ENCODE measurements around the gene GPD2. TPM values are rescaled to one million over a fixed set of nuclear protein-coding genes. Genes with fewer than 3 reads are reported as not detected.

Gene GPD2
- polyA plus RNA-seq, 1 donor from 2014 or later, result 3.5 TPM

DNA sequence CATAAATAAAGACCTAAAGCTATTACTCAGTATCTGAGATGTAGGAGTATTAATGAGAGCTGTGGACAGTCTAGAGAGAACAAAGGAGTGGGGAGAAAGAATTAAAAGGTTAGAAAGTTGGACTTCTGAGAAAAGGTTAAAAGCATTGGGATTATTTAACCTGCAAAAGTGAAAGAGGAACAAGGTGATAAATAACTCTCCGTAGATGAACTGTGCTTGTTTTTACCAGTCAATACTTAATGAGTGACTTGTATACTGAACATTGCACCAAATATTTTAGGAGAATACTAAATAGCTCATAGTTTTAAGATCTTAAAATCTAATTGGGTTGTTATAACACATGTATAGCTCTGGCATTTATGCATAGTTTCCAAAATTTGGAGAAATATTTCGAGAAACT, 137.5 kb downstream of the GPD2 start:
- no peaks in the 10 kb centered on the region for H3K9me2 ChIP-seq (ENCODE audit: insufficient read depth, low read length)
- no peaks in the 10 kb centered on the region for H3K36me3 ChIP-seq (ENCODE audit: insufficient read depth, low read length)
- no peaks in the 10 kb centered on the region for H3K27me3 ChIP-seq (ENCODE audit: insufficient read depth, low read depth, low read length)
- H3F3A ChIP-seq (ENCODE audit: insufficient read depth, low read length, poor library complexity, severe bottlenecking), result no peaks in the 10 kb centered on the region
- H3K9me3 ChIP-seq (ENCODE audit: low read length), result no peaks in the 10 kb centered on the region
- no peak overlapping the region for H2AFZ ChIP-seq (ENCODE audit: low read depth, low read length)
- no peak overlapping the region for H3K4me2 ChIP-seq (ENCODE audit: low read length)
- H3K27ac ChIP-seq (ENCODE audit: low read length), result no peak overlapping the region
- no peaks in the 10 kb centered on the region for H3K79me2 ChIP-seq (replicated peaks; ENCODE audit: insufficient read depth, low read length)
- TF ChIP-seq POLR2AphosphoS5 (IDR thresholded peaks at IDR 0.05), result no peak
- TF ChIP-seq, protein P1, sequence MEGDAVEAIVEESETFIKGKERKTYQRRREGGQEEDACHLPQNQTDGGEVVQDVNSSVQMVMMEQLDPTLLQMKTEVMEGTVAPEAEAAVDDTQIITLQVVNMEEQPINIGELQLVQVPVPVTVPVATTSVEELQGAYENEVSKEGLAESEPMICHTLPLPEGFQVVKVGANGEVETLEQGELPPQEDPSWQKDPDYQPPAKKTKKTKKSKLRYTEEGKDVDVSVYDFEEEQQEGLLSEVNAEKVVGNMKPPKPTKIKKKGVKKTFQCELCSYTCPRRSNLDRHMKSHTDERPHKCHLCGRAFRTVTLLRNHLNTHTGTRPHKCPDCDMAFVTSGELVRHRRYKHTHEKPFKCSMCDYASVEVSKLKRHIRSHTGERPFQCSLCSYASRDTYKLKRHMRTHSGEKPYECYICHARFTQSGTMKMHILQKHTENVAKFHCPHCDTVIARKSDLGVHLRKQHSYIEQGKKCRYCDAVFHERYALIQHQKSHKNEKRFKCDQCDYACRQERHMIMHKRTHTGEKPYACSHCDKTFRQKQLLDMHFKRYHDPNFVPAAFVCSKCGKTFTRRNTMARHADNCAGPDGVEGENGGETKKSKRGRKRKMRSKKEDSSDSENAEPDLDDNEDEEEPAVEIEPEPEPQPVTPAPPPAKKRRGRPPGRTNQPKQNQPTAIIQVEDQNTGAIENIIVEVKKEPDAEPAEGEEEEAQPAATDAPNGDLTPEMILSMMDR (IDR thresholded peaks at IDR 0.05; ENCODE audit: poor library complexity, severe bottlenecking), result no peak
- TF ChIP-seq TAF1 (IDR thresholded peaks at IDR 0.05; ENCODE audit: low read depth), result no peak
- no peak for TF ChIP-seq MXI1 (conservative IDR thresholded peaks at IDR 0.05; ENCODE audit: poor library complexity, severe bottlenecking)
- no peak for TF ChIP-seq EZH2 (IDR thresholded peaks at IDR 0.05; ENCODE audit: borderline replicate concordance, insufficient read depth, low read length, poor library complexity, severe bottlenecking)
- TF ChIP-seq EP300 (conservative IDR thresholded peaks at IDR 0.05; ENCODE audit: poor library complexity, severe bottlenecking), result no peak
- no peak for TF ChIP-seq SMC3 (conservative IDR thresholded peaks at IDR 0.05; ENCODE audit: poor library complexity)
- TF ChIP-seq, protein P2, sequence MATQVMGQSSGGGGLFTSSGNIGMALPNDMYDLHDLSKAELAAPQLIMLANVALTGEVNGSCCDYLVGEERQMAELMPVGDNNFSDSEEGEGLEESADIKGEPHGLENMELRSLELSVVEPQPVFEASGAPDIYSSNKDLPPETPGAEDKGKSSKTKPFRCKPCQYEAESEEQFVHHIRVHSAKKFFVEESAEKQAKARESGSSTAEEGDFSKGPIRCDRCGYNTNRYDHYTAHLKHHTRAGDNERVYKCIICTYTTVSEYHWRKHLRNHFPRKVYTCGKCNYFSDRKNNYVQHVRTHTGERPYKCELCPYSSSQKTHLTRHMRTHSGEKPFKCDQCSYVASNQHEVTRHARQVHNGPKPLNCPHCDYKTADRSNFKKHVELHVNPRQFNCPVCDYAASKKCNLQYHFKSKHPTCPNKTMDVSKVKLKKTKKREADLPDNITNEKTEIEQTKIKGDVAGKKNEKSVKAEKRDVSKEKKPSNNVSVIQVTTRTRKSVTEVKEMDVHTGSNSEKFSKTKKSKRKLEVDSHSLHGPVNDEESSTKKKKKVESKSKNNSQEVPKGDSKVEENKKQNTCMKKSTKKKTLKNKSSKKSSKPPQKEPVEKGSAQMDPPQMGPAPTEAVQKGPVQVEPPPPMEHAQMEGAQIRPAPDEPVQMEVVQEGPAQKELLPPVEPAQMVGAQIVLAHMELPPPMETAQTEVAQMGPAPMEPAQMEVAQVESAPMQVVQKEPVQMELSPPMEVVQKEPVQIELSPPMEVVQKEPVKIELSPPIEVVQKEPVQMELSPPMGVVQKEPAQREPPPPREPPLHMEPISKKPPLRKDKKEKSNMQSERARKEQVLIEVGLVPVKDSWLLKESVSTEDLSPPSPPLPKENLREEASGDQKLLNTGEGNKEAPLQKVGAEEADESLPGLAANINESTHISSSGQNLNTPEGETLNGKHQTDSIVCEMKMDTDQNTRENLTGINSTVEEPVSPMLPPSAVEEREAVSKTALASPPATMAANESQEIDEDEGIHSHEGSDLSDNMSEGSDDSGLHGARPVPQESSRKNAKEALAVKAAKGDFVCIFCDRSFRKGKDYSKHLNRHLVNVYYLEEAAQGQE (IDR thresholded peaks at IDR 0.05; ENCODE audit: borderline replicate concordance), result no peak
- TF ChIP-seq RAD21 (conservative IDR thresholded peaks at IDR 0.05), result no peak
- H3K9ac ChIP-seq (ENCODE audit: low read length), result no peak overlapping the region
- H4K20me1 ChIP-seq (ENCODE audit: insufficient read depth), result no peaks in the 10 kb centered on the region
- H3K4me3 ChIP-seq (ENCODE audit: low read length), result no peak overlapping the region

DNA sequence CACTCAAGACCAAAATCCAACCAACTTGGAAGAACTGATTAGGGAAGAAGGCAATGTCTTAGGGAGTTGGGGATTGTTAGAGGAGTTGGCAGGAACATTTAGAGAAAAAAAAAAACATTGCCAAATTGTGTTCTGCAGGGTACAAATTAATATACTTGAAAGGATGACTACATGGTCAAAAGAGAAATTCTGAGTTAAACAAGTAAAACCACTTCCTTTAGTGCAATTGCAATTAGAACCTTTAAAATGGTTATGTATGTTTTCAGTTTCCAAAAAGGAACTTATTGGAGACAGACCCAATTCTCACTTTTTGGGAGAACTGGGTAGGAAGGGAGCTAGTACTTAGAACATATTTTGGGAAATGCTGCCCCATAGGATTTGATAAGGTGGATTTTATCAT, 137.9 kb downstream of the GPD2 start:
- H3K4me2 ChIP-seq (ENCODE audit: low read length), result no peak overlapping the region
- no peak overlapping the region for H3K27ac ChIP-seq (ENCODE audit: low read length)
- no peak overlapping the region for H3K9ac ChIP-seq (ENCODE audit: low read length)
- H3K27me3 ChIP-seq (ENCODE audit: insufficient read depth, low read depth, low read length), result no peaks in the 10 kb centered on the region
- TF ChIP-seq POLR2AphosphoS5 (IDR thresholded peaks at IDR 0.05), result no peak
- no peak for TF ChIP-seq RAD21 (conservative IDR thresholded peaks at IDR 0.05)
- TF ChIP-seq SMC3 (conservative IDR thresholded peaks at IDR 0.05; ENCODE audit: poor library complexity), result no peak
- TF ChIP-seq, protein P1 (IDR thresholded peaks at IDR 0.05; ENCODE audit: poor library complexity, severe bottlenecking), result no peak
- TF ChIP-seq TAF1 (IDR thresholded peaks at IDR 0.05; ENCODE audit: low read depth), result no peak
- no peak for TF ChIP-seq EP300 (conservative IDR thresholded peaks at IDR 0.05; ENCODE audit: poor library complexity, severe bottlenecking)
- no peak for TF ChIP-seq EZH2 (IDR thresholded peaks at IDR 0.05; ENCODE audit: borderline replicate concordance, insufficient read depth, low read length, poor library complexity, severe bottlenecking)
- TF ChIP-seq MXI1 (conservative IDR thresholded peaks at IDR 0.05; ENCODE audit: poor library complexity, severe bottlenecking), result no peak
- TF ChIP-seq, protein P2 (IDR thresholded peaks at IDR 0.05; ENCODE audit: borderline replicate concordance), result no peak
- H3K4me3 ChIP-seq (ENCODE audit: low read length), result no peak overlapping the region
- H2AFZ ChIP-seq (ENCODE audit: low read depth, low read length), result no peak overlapping the region
- no peaks in the 10 kb centered on the region for H3K9me2 ChIP-seq (ENCODE audit: insufficient read depth, low read length)
- no peaks in the 10 kb centered on the region for H3F3A ChIP-seq (ENCODE audit: insufficient read depth, low read length, poor library complexity, severe bottlenecking)
- H4K20me1 ChIP-seq (ENCODE audit: insufficient read depth), result no peaks in the 10 kb centered on the region
- H3K36me3 ChIP-seq (ENCODE audit: insufficient read depth, low read length), result no peaks in the 10 kb centered on the region
- H3K9me3 ChIP-seq (ENCODE audit: low read length), result no peaks in the 10 kb centered on the region
- no peaks in the 10 kb centered on the region for H3K79me2 ChIP-seq (replicated peaks; ENCODE audit: insufficient read depth, low read length)
